Measurements from ENCODE around the gene BTG2. TPM values are rescaled to one million over a fixed set of nuclear protein-coding genes. Genes with fewer than 3 reads are reported as not detected.

Gene BTG2
- total RNA-seq, 1 experiment from 2014 or later: 2.9 TPM

DNA sequence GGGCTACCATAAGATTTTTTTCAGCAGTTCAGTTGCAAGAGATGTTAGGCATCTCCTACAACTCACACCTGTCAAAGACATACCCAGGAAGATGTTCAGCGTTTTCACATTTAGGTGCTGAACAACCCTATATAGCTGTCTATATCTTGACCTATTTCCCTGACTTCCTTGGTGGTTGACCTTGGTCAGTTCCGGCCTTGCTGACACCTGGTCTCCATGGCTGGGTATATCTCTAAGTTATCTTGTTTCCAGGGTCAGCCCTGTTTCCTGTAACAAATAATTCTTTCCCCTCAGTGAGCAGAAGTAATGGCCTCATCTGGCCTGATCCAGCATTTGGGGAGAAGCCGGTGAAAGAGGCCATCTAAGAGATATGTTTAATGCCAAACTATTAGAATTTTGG, 2.4 kb upstream of the BTG2 start:
- Histone ChIP-seq H3T11ph (ENCODE audit: low read length) (no peak overlapping the region), H3K23ac (ENCODE audit: insufficient read length, low read depth, low read length) (no peak overlapping the region), H4K20me1 (ENCODE audit: control insufficient read depth, insufficient read depth, insufficient read length) (no peaks in the 10 kb centered on the region), H3K56ac (ENCODE audit: insufficient read length, low read depth, low read length) (no peak overlapping the region), H3K14ac (ENCODE audit: insufficient read depth, low read length) (no peak overlapping the region), H3K27ac (ENCODE audit: insufficient read length, low read depth, low read length) (no peak overlapping the region), H3K27me3 (ENCODE audit: insufficient read depth, low read length) (peaks cover 63% of the 10 kb centered on the region), H3K4me2 (ENCODE audit: insufficient read depth, insufficient read length, low read length) (no peak overlapping the region), H3K4me1 (ENCODE audit: insufficient read depth, low read length) (peaks cover 3% of the 10 kb centered on the region), H2BK15ac (ENCODE audit: low read depth, low read length) (no peak overlapping the region), H3K79me2 (ENCODE audit: insufficient read depth, low read length) (no peaks in the 10 kb centered on the region), H2BK5ac (ENCODE audit: insufficient read length, low read length) (no peak overlapping the region), H3K18ac (ENCODE audit: insufficient read length, low read depth, low read length) (no peak overlapping the region), H2BK120ac (ENCODE audit: low read depth, low read length, poor library complexity, severe bottlenecking) (no peak overlapping the region), H2BK20ac (ENCODE audit: low read depth, low read length, poor library complexity, severe bottlenecking) (no peak overlapping the region), H3K79me1 (ENCODE audit: insufficient read depth, low read depth, low read length, poor library complexity, severe bottlenecking) (no peaks in the 10 kb centered on the region), H3K23me2 (ENCODE audit: insufficient read length, low read depth, low read length, poor library complexity, severe bottlenecking) (peaks cover 13% of the 10 kb centered on the region), H4K5ac (ENCODE audit: insufficient read length, low read depth, low read length) (no peak overlapping the region), H3K9ac (ENCODE audit: extremely low read depth, insufficient read length, low read length) (no peak overlapping the region), H4K91ac (ENCODE audit: insufficient read length, low read depth, low read length) (no peak overlapping the region), H2BK12ac (ENCODE audit: insufficient read length, low read depth, low read length) (no peak overlapping the region), H4K8ac (replicated peaks; ENCODE audit: insufficient read length, low read depth, low read length) (no peak overlapping the region), H3K4ac (ENCODE audit: low read depth, low read length) (no peak overlapping the region), H2AFZ (ENCODE audit: low read length) (no peak overlapping the region), H2AK5ac (ENCODE audit: insufficient read length, low read length) (no peak overlapping the region), H3K9me3 (ENCODE audit: control insufficient read depth, low read depth, low read length) (no peaks in the 10 kb centered on the region)
- Mint-ChIP-seq H3K27me3 (ENCODE audit: low read depth) (peaks cover 97% of the 10 kb centered on the region), H3K27ac (no peak overlapping the region), H3K36me3 (ENCODE audit: insufficient read depth in 1 of 3, low read depth in 3 of 3) (no peaks in the 10 kb centered on the region), H3K9me3 (no peaks in the 10 kb centered on the region; a peak in 1 of 5 replicates), H3K4me1 (peaks cover 31 to 33% of the 10 kb centered on the region in 2 experiments), H3K4me3 (no peak overlapping the region)
- no peak for DNase-seq
- TF ChIP-seq, protein P1, sequence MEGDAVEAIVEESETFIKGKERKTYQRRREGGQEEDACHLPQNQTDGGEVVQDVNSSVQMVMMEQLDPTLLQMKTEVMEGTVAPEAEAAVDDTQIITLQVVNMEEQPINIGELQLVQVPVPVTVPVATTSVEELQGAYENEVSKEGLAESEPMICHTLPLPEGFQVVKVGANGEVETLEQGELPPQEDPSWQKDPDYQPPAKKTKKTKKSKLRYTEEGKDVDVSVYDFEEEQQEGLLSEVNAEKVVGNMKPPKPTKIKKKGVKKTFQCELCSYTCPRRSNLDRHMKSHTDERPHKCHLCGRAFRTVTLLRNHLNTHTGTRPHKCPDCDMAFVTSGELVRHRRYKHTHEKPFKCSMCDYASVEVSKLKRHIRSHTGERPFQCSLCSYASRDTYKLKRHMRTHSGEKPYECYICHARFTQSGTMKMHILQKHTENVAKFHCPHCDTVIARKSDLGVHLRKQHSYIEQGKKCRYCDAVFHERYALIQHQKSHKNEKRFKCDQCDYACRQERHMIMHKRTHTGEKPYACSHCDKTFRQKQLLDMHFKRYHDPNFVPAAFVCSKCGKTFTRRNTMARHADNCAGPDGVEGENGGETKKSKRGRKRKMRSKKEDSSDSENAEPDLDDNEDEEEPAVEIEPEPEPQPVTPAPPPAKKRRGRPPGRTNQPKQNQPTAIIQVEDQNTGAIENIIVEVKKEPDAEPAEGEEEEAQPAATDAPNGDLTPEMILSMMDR (conservative IDR thresholded peaks at IDR 0.05): no peak
- WGBS (ENCODE audit: extremely low coverage, insufficient read length, low lambda C conversion rate): no CpG with 5 or more reads among the region's 3 CpGs
